K562 (cell line): ENCODE data around the gene DOCK3. TPM values are rescaled to one million over a fixed set of nuclear protein-coding genes. Genes with fewer than 3 reads are reported as not detected.

Source experiments
- CHD1 ChIP-seq: fragments of 200-600 bp; sonication (generic); IDR thresholded peaks from one replicate; pipeline ENCODE4 v1.6.1; 2012; ENCODE audit warnings: mild to moderate bottlenecking, moderate library complexity, low read length, inconsistent platforms
- COPS2 ChIP-seq: fragments of 450-650 bp; conservative IDR thresholded peaks from 2 replicates; pipeline ENCODE4 v1.6.1; 2016; ENCODE audit warnings: mild to moderate bottlenecking, moderate library complexity
- SMAD4 ChIP-seq: fragments of 250-450 bp; sonication (Bioruptor Pico); conservative IDR thresholded peaks from 2 replicates; pipeline ENCODE4 v1.8.0; 2021; ENCODE audit warnings: inconsistent platforms, mild to moderate bottlenecking, moderate library complexity
- SOX6 ChIP-seq: fragments of 450-650 bp; IDR thresholded peaks from 2 replicates; pipeline ENCODE4 v1.6.1; 2014; ENCODE audit warnings: mild to moderate bottlenecking
- SP1 ChIP-seq: sonication (generic); formaldehyde crosslinking; IDR thresholded peaks from 2 replicates; pipeline ENCODE4 v1.8.1; 2022; ENCODE audit warnings: mild to moderate bottlenecking, missing genetic modification reagents
- STAT5B ChIP-seq: fragments of 250-450 bp; sonication (Bioruptor Pico); IDR thresholded peaks from 2 replicates; pipeline ENCODE4 v1.8.0; 2021; ENCODE audit warnings: mild to moderate bottlenecking, inconsistent platforms
- TAF9B ChIP-seq: fragments of 450-650 bp; IDR thresholded peaks from 2 replicates; pipeline ENCODE4 v1.6.1; 2018; ENCODE audit warnings: mild to moderate bottlenecking; ENCODE audit not compliant: partially characterized antibody
- TRIM25 ChIP-seq: fragments of 450-650 bp; IDR thresholded peaks from 2 replicates; pipeline ENCODE4 v1.7.0; 2016; ENCODE audit warnings: borderline replicate concordance
- WHSC1 ChIP-seq: IDR thresholded peaks from one replicate; pipeline ENCODE4 v1.6.1; 2012; ENCODE audit warnings: low read length, control low read depth, inconsistent platforms
- ZEB2 ChIP-seq: fragments of 450-650 bp; IDR thresholded peaks from 2 replicates; pipeline ENCODE4 v1.6.1; 2016
- ZMIZ1 ChIP-seq, 2 experiments: fragments of 150-350 bp in 1 of 2; IDR thresholded peaks; 2 replicates each; pipeline ENCODE4 v1.6.1; 2012 to 2016; ENCODE audit warnings: low read depth in 2 of 2, low read length in 2 of 2, mild to moderate bottlenecking in 1 of 2, moderate library complexity in 1 of 2
- ZNF277 ChIP-seq: fragments of 250-450 bp; sonication (Bioruptor Pico); IDR thresholded peaks from 2 replicates; pipeline ENCODE4 v1.8.0; 2022; ENCODE audit warnings: inconsistent platforms, mild to moderate bottlenecking, moderate library complexity, borderline replicate concordance
- ZNF395 ChIP-seq: fragments of 200-800 bp; sonication (Bioruptor generic); IDR thresholded peaks from 2 replicates; pipeline ENCODE4 v1.6.1; 2017; ENCODE audit warnings: missing genetic modification characterization, missing compliant biosample characterization
- polyA plus RNA-seq, 8 experiments: library from polyadenylated mRNA; depleted of rRNA in 4 of 8; stranded (reverse) in 5 of 8; unstranded in 3 of 8; fragments of >200 nt; fragmentation: Nextera tagmentation in 2 of 8; fragmentation: Illumina TruSeq in 1 of 8; extraction: Ambion mirVana in 2 of 8; extraction: Trizol in 1 of 8; gene quantifications; 2 replicates each; pipeline versions ENCODE4 v1.2.1 to v1.2.3, GENCODE V29; 2011 to 2014; ENCODE audit warnings: inconsistent platforms in 1 of 8, missing spikeins in 1 of 8
- total RNA-seq, 7 experiments: library from RNA; depleted of rRNA in 6 of 7; stranded (reverse); fragments of >200 nt in 6 of 7; fragmentation: Illumina TruSeq in 2 of 7; extraction: Trizol in 2 of 7; gene quantifications; 2 replicates each; pipeline versions ENCODE4 v1.2.1 to v1.2.3, GENCODE V29; 2011 to 2021; ENCODE audit warnings: low replicate concordance in 1 of 7
- TF ChIP-seq, protein P1 (sequence below): fragments of 250-450 bp; sonication (Bioruptor Pico); IDR thresholded peaks from 2 replicates; pipeline ENCODE4 v1.5.0; 2021
- TF ChIP-seq, protein P2 (sequence below): sonication (generic); IDR thresholded peaks from 2 replicates; pipeline ENCODE4 v1.6.1; 2016

DOCK3 gene
- total and polyA plus RNA-seq, 9 of the 15 experiments (the other 6 are each of a cell fraction or from before 2014, with no cell fraction given) = under 0.01 to 0.03 (median 0.01) TPM; not detected in 4

DNA sequence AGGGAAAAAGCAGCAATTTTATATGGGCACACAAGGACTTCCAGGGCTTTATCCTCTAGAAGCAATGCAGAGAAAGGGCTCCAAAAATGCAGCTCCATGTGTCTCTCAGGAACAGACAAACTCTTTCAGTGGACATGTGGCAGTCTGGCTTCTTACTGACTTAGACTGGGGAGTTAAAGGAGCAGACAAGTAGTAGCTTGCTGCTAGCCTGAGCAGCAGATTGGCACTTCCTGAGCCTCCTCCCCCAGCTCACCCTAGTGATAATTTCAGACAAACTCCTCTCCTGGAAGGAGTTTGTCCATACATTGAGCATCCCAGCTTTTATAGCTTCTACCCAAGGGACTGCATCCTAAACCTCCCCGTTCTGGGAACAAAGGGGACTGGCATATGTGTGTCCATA is 608.7 kb downstream of the DOCK3 start (continued):
- no peak for TF ChIP-seq TRIM25
- no peak for TF ChIP-seq ZEB2
- TF ChIP-seq ZMIZ1 (IDR thresholded peaks at IDR 0.05; ENCODE audit: low read depth in 2 of 2, low read length in 2 of 2) = no peak
- TF ChIP-seq, protein P1, sequence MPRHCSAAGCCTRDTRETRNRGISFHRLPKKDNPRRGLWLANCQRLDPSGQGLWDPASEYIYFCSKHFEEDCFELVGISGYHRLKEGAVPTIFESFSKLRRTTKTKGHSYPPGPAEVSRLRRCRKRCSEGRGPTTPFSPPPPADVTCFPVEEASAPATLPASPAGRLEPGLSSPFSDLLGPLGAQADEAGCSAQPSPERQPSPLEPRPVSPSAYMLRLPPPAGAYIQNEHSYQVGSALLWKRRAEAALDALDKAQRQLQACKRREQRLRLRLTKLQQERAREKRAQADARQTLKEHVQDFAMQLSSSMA = no peak
- TF ChIP-seq SP1 = no peak
- TF ChIP-seq TAF9B = no peak
- TF ChIP-seq WHSC1 = no peak
- no peak for TF ChIP-seq STAT5B (CRISPR knock-in tag)
- TF ChIP-seq, protein P2, sequence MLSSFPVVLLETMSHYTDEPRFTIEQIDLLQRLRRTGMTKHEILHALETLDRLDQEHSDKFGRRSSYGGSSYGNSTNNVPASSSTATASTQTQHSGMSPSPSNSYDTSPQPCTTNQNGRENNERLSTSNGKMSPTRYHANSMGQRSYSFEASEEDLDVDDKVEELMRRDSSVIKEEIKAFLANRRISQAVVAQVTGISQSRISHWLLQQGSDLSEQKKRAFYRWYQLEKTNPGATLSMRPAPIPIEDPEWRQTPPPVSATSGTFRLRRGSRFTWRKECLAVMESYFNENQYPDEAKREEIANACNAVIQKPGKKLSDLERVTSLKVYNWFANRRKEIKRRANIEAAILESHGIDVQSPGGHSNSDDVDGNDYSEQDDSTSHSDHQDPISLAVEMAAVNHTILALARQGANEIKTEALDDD = no peak
- TF ChIP-seq CHD1 = no peak
- no peak for TF ChIP-seq SOX6
- no peak for TF ChIP-seq ZNF277 (CRISPR knock-in tag)
- no peak for TF ChIP-seq SMAD4 (CRISPR knock-in tag)
- TF ChIP-seq COPS2 = no peak
- no peak for TF ChIP-seq ZNF395 (CRISPR knock-in tag)
